Measurements from ENCODE around the gene GJA10.
A peak's percentile ranks its signal among the peaks of the same experiment; 100 is the strongest.
"Not testable (repeated sequence)": the region's sequence is repeated elsewhere in the genome, so short reads cannot be mapped to it uniquely, and the experiment has no call there.

Gene GJA10

DNA sequence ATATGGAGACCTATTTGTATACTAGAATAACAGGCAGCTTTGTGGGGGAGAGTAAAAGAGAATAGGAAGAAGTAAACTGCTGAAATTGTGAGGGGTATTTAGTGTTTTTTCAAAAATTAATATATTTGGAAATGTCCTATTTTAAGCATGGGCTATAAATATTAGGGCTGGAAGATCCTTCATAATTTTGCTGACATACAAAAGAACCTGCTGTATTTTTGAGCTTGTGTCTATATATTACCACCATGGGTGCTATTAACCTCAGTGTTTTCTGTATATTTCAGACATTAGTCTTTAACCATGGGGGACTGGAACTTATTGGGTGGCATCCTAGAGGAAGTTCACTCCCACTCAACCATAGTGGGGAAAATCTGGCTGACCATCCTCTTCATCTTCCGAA is at the start of gene GJA10:
Gene GJA10, plus strand, starts transcription at position 301 of the 400 bp plus-strand sequence. Its CDS starts 0 bp downstream, at position 301.
- Mint-ChIP-seq H3K4me3 (no peak within 1 kb of the TSS), H3K36me3 (no peaks in the 10 kb centered on the region), H3K27ac (no peak within 1 kb of the TSS), H3K4me1 (peaks cover under 1% of the 10 kb centered on the region), H3K9me3 (no peaks in the 10 kb centered on the region)
- DNase-seq (ENCODE audit: low spot score in 2 of 2) = no peak
- no peak for ATAC-seq

GRCh38 chr6:89847513-89847912 is 46.8 kb upstream of the GJA10 start:
- DNase-seq (ENCODE audit: low spot score in 2 of 2); ATAC-seq; H3K9me3 Mint-ChIP-seq; H3K27ac Mint-ChIP-seq; H3K4me3 Mint-ChIP-seq: not testable (repeated sequence)
- Mint-ChIP-seq H3K4me1 (peaks cover 11% of the 10 kb centered on the region), H3K36me3 (peaks cover 61% of the 10 kb centered on the region)

DNA sequence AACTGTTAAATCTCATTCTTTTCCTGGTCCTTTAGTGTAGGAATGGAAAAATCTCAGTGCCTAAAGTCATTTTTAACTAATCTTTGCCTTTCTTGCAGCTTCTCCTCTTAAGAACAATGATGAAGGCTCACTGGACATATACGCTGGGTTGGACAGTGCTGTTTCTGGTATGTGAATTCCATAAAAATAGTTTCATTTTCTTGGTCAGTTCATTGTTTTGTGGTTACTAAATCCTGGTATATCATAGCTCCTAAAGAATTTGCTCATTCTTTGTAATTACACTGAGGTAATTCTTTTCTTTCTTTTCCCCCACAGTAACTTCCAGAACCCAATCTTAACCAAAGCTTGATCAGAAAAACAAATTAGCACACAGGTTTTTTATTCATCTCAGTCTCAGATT is 41.2 kb upstream of the GJA10 start:
- Mint-ChIP-seq H3K4me1 (no peaks in the 10 kb centered on the region), H3K36me3 (peaks cover 91% of the 10 kb centered on the region), H3K4me3 (no peak overlapping the region), H3K9me3 (no peaks in the 10 kb centered on the region), H3K27ac (no peak overlapping the region)
- ATAC-seq (no peak), DNase-seq (ENCODE audit: low spot score in 2 of 2) (no peak)

- no peak for DNase-seq (ENCODE audit: low spot score in 2 of 2)
- no peak for ATAC-seq
- Mint-ChIP-seq H3K27ac (no peak overlapping the region), H3K4me1 (peaks cover 12% of the 10 kb centered on the region), H3K4me3 (no peak overlapping the region), H3K36me3 (peaks cover 100% of the 10 kb centered on the region), H3K9me3 (no peaks in the 10 kb centered on the region)
Observed at GRCh38 chr6:89858041-89858440, 36.2 kb upstream of the GJA10 start.

GRCh38 chr6:89859744-89860143 is 34.5 kb upstream of the GJA10 start:
- H3K36me3 Mint-ChIP-seq = peaks cover 100% of the 10 kb centered on the region
- peak overlapping the region; percentile 64 for H3K27ac Mint-ChIP-seq
- H3K9me3 Mint-ChIP-seq = no peaks in the 10 kb centered on the region
- H3K4me3 Mint-ChIP-seq = no peak overlapping the region
- DNase-seq (ENCODE audit: low spot score in 2 of 2) (peak in 1 of 2 donors; percentile 52), ATAC-seq (peak; percentile 91)
- H3K4me1 Mint-ChIP-seq = peaks cover 13% of the 10 kb centered on the region

DNA sequence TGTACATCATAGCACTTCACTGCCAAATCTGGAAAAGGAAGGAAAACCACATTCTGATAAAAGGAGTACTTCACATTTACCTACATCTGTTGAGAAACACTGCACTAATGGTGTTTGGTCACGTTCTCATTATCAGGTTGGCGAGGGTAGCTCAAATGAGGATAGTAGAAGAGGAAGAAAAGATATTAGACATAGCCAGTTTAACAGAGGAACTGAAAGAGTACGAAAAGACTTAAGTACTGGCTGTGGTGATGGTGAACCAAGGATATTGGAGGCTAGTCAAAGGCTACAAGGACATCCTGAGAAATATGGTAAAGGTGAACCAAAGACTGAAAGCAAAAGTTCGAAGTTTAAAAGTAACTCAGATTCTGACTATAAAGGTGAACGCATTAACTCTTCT is 32.0 kb upstream of the GJA10 start:
- ATAC-seq = no peak
- no peak overlapping the region for H3K4me3 Mint-ChIP-seq

GRCh38 chr6:89862698-89863097 is 31.6 kb upstream of the GJA10 start:
- Mint-ChIP-seq H3K9me3 (no peaks in the 10 kb centered on the region), H3K36me3 (peaks cover 100% of the 10 kb centered on the region), H3K4me1 (peaks cover 13% of the 10 kb centered on the region), H3K27ac (peak overlapping the region; percentile 2), H3K4me3 (no peak overlapping the region)
- no peak for ATAC-seq
- DNase-seq (ENCODE audit: low spot score in 2 of 2) = no peak

More for the DNA sequence above, 32.0 kb upstream of the GJA10 start:
- H3K9me3 Mint-ChIP-seq = no peaks in the 10 kb centered on the region
- H3K4me1 Mint-ChIP-seq = peaks cover 13% of the 10 kb centered on the region
- peak overlapping the region; percentile 2 for H3K27ac Mint-ChIP-seq
- no peak for DNase-seq (ENCODE audit: low spot score in 2 of 2)
- H3K36me3 Mint-ChIP-seq = peaks cover 100% of the 10 kb centered on the region

DNA sequence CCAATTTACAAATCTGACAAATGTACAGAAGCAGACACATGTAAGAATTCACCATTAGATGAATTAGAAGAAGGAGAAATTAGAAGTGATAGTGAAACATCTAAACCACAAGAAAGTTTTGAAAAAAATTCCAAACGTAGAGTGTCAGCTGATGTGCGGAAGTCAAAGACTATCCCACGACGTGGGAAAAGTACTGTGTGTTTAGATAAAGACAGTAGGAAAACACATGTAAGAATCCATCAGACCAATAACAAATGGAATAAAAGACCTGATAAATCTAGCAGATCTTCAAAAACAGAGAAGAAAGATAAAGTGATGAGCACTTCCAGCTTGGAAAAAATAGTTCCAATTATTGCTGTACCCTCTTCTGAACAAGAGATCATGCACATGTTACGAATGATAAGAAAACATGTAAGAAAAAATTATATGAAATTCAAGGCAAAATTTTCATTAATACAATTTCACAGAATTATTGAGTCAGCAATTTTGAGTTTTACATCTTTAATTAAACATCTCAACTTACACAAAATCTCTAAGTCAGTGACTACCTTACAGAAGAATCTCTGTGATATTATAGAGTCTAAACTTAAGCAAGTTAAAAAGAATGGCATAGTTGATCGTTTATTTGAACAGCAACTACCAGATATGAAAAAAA is 28.1 kb upstream of the GJA10 start:
- no peak for ATAC-seq
- H3K4me3 Mint-ChIP-seq = no peak overlapping the region
- no peak overlapping the region for H3K27ac Mint-ChIP-seq
- H3K36me3 Mint-ChIP-seq = peaks cover 95% of the 10 kb centered on the region
- DNase-seq (ENCODE audit: low spot score in 2 of 2) = no peak
- H3K4me1 Mint-ChIP-seq = peaks cover 13% of the 10 kb centered on the region
- no peaks in the 10 kb centered on the region for H3K9me3 Mint-ChIP-seq

DNA sequence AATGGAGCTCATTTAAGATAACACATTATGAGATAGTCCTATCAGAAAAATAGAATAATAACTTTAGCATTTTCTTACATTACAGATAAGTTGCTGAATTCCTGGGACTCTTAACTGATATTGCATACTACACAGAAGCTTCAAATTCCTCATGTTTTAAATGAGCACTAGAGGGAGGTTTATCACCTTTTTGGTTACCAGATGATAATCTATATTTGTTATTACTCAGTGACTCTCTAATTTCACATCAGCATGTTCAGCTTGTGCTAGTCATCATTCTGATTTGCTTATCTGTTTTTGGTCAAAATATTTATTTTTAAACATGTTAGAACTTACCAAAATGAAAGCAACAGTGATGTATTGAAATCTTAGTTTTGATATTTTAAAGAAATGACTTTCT is 20.5 kb upstream of the GJA10 start:
- H3K4me3 Mint-ChIP-seq = no peak overlapping the region

DNA sequence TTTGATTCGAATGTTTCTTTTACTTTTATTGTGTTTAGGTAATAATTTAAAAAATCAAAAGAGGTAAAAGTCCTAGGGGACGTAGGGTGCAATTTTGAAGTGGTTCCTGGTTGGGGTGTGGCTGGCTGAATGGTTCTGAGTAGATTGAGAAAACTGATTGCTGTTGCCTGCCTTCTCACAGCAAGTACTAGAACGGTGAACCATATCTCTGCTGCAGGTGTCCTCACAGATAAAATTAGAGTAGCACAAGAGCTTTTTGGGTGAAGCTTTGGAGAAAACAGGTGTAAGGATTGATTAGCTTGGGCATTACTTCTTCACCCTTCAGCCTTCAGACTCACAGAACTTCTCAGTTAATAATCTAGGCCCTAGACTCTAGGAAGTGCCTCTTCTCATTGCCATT is 19.8 kb upstream of the GJA10 start:
- Mint-ChIP-seq H3K9me3 (no peaks in the 10 kb centered on the region), H3K36me3 (peaks cover 50% of the 10 kb centered on the region), H3K27ac (no peak overlapping the region), H3K4me3 (no peak overlapping the region), H3K4me1 (no peaks in the 10 kb centered on the region)
- no peak for DNase-seq (ENCODE audit: low spot score in 2 of 2)
- ATAC-seq = no peak

More for the DNA sequence above, 20.5 kb upstream of the GJA10 start:
- no peaks in the 10 kb centered on the region for H3K9me3 Mint-ChIP-seq
- no peak for DNase-seq (ENCODE audit: low spot score in 2 of 2)
- no peak overlapping the region for H3K27ac Mint-ChIP-seq
- H3K4me1 Mint-ChIP-seq = no peaks in the 10 kb centered on the region
- peaks cover 55% of the 10 kb centered on the region for H3K36me3 Mint-ChIP-seq
- ATAC-seq = no peak

DNA sequence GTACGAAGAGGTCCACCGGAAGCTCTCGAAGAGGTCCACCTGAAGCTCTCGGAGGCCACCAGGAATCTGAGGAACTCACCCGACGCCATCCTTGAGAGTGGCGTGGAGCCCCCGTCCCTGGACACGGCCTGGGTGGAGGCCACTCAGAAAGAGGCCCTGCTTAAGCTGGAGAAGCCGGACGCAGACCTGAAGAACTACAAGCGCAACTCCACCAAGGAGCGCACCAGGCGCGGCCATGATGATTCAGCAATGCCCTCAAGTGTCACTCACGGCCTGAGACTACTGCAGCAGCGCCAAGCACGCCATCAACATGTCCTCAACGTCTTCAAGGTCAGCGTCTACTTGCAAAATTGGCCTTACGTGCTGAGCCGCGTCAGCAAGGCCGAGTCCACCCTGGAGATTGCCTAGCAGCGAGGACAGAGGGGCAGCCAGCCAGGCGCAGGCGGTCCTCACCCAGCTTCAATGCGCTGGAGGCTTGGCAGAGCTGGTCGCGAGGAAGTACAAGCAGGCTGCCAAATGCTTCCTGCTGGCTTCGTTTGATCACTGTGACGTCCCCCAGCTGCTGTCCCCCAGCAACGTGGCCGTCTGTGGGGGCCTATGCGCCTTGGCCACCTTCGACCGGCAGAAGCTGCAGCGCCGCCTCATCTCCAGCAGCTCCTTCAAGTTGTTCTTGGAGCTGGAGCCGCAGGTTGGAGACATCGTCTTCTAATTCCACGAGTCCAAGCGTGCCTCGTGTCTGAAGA is 7.7 kb upstream of the GJA10 start:
- Mint-ChIP-seq H3K4me3 (no peak overlapping the region), H3K27ac (no peak overlapping the region), H3K36me3 (no peaks in the 10 kb centered on the region), H3K9me3 (no peaks in the 10 kb centered on the region), H3K4me1 (peaks cover 8% of the 10 kb centered on the region)
- DNase-seq (ENCODE audit: low spot score in 2 of 2) (no peak), ATAC-seq (no peak)

DNA sequence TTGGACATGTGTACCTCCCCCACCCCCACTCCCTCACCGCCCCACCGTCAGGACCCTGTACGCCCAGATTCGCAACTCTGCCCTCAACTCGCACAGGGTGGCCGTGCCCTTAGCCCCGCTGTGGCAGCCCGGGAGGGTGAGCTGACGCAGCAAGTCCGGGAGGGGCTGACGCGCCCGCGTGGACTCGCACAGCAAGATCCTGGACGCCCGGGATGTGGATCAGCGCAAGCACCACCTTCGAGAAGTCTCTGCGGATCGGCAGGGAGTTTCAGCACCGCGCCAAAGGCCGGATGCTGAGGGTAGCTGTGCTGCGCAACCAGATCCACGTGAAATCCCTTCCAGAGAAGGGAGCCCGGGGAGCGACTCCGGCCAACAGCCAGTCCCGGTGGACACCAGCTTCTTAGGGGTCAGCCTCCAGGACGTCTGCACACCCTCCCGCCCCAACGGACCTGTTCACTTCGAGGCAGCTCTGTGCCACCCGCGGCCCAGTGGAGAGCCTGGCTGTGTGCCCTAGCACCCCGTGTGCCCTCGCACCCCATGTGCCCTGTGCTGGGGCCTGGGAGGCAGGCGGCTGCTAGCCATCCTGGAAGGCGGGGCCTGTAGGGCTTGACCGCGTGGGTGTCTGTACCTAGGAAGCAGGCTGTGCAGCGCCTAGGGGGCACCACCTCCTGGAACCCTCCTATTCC is 6.7 kb upstream of the GJA10 start:
- H3K4me1 Mint-ChIP-seq = peaks cover 8% of the 10 kb centered on the region
- H3K4me3 Mint-ChIP-seq = no peak overlapping the region
- H3K27ac Mint-ChIP-seq = no peak overlapping the region
- H3K9me3 Mint-ChIP-seq = no peaks in the 10 kb centered on the region
- no peaks in the 10 kb centered on the region for H3K36me3 Mint-ChIP-seq
- DNase-seq (ENCODE audit: low spot score in 2 of 2) = no peak
- ATAC-seq = peak; percentile 39

- no peaks in the 10 kb centered on the region for H3K9me3 Mint-ChIP-seq
- no peak for DNase-seq (ENCODE audit: low spot score in 2 of 2)
- H3K27ac Mint-ChIP-seq = no peak overlapping the region
- no peak overlapping the region for H3K4me3 Mint-ChIP-seq
- H3K4me1 Mint-ChIP-seq = peaks cover 8% of the 10 kb centered on the region
- H3K36me3 Mint-ChIP-seq = no peaks in the 10 kb centered on the region
- ATAC-seq = no peak
Observed at GRCh38 chr6:89888138-89888514, 6.1 kb upstream of the GJA10 start.

- no peaks in the 10 kb centered on the region for H3K36me3 Mint-ChIP-seq
- H3K4me3 Mint-ChIP-seq = no peak overlapping the region
- ATAC-seq (peak; percentile 74), DNase-seq (ENCODE audit: low spot score in 2 of 2) (no peak)
- H3K9me3 Mint-ChIP-seq = no peaks in the 10 kb centered on the region
- H3K27ac Mint-ChIP-seq = no peak overlapping the region
- H3K4me1 Mint-ChIP-seq = peaks cover 8% of the 10 kb centered on the region
Observed at GRCh38 chr6:89888871-89889270, 5.4 kb upstream of the GJA10 start.

DNA sequence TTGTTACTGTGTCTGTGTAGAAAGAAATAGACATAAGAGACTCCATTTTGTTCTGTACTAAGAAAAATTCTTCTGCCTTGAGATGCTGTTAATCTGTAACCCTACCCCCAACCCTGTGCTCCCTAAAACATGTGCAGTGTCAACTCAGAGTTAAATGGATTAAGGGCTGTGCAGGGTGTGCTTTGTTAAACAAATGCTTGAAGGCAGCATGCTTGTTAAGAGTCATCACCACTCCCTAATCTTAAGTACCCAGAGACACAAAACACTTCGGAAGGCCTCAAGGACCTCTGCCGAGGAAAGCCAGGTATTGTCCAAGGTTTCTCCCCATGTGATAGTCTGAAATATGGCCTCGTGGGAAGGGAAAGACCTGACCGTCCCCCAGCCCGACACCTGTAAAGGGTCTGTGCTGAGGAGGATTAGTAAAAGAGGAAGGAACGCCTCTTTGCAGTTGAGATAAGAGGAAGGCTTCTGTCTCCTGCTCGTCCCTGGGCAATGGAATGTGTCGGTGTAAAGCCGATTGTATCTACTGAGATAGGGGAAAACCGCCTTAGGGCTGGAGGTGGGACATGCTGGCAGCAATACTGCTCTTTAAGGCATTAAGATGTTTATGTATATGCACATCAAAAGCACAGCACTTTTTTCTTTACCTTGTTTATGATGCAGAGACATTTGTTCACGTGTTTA is 3.3 kb upstream of the GJA10 start:
- not testable (repeated sequence) for H3K4me3 Mint-ChIP-seq; ATAC-seq; H3K9me3 Mint-ChIP-seq; DNase-seq (ENCODE audit: low spot score in 2 of 2); H3K27ac Mint-ChIP-seq; H3K36me3 Mint-ChIP-seq; H3K4me1 Mint-ChIP-seq

Measured in stimulated activated effector memory CD8-positive, alpha-beta T cell treated with anti-CD3 and anti-CD28 coated beads, Interleukin-12 subunit alpha, Interleukin-12 subunit beta, amount 100 ng/mL, for 72 hours (primary cell).